Measurements from ENCODE around the gene C2orf72.

Gene C2orf72

DNA sequence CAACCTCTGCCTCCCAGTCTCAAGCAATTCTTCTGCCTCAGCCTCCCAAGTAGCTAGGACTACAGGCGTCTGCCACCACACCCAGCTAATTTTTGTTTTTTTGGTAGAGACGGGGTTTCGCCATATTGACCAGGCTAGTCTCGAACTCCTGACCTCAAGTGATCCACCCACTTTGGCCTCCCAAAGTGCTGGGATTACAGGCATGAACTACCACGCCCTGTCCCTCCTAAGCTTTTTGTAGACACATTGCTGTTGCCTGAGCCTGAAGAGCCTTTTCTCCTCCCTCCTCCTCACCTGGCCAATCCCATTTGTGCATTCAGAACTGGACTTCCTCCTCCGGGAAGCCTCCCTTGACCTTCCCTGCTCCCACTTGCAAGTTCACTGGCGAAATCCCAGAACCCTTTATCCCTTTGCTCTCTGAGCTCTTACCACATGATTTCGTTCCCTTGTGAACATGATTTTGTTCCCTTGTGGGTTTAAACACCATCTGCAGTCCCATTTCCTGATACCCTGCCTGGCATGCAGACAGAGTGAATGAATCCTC is 2.6 kb downstream of the C2orf72 start:
- no peak overlapping the region for H3K27ac ChIP-seq
- no peak for DNase-seq (ENCODE audit: low read depth, low spot score)

DNA sequence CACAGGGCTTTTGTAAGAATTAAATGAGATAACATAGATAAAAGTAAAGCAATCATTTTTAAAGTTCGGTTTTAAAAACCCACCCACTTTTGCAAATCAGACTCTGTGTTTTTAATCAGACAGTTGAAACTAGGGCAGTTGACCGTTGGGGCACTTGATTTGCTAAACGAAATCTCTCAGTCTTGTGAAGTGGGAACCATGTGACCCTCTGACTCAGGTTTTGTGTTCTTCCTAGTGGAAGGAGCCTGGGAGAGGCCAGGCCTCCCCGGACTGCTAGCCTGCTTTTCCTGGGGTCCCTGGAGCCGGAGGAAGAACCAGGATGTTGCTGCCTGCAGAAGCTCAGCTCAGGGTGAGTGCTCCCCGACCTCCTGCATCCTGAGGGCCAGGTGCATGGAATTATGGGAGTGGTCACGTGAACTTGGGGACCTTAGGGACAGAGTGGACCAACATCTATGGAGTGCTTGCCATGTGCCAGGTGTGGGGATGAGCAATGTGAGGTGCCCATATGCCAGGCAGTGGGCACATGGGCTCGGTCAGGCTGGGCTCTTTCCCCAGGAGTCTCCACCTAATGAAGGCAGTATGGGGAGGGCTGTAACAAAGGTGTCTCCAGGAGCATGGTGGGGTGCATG is 3.9 kb downstream of the C2orf72 start:
- DNase-seq (ENCODE audit: low read depth, low spot score) = no peak

DNA sequence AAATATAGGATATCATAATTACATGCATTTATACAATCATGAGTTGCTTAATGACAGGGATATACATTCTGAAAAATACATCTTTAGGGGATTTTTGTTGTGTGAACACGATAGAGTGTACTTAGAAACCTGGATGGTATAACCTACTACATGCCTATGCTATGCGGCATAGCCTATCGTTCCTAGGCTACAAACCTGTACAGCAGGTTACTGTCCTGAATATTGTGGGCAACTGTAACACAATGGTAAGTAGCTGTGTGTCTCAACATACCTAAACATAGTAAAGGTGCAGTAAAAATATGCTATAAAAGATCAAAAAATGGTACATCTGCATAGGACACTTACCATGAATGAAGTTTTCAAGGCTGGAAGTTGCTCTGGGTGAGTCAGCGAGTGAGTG is 6.5 kb downstream of the C2orf72 start:
- no peak for DNase-seq (ENCODE audit: low read depth, low spot score)
- H3K27ac ChIP-seq = no peak overlapping the region

More for the DNA sequence above, 3.9 kb downstream of the C2orf72 start:
- H3K27ac ChIP-seq = no peak overlapping the region

DNA sequence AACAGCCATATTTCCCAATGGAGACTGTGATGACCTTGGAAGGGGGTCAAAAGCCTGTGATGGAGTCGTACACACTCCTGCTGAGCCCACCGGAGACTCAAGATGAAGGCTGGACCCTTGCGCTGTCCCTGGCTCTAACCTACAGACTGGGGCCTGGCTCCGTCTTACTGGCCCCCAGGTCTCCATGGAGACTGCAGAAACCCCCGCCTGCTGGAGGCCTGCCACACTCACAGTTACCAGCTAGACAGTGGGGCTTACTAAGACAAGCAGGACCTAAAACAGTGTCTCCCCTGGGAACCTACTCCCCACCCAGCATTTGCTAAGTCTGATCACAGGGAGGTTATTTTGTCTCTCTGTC is 9.6 kb downstream of the C2orf72 start:
- no peak for DNase-seq (ENCODE audit: low read depth, low spot score)
- no peak overlapping the region for H3K27ac ChIP-seq

DNA sequence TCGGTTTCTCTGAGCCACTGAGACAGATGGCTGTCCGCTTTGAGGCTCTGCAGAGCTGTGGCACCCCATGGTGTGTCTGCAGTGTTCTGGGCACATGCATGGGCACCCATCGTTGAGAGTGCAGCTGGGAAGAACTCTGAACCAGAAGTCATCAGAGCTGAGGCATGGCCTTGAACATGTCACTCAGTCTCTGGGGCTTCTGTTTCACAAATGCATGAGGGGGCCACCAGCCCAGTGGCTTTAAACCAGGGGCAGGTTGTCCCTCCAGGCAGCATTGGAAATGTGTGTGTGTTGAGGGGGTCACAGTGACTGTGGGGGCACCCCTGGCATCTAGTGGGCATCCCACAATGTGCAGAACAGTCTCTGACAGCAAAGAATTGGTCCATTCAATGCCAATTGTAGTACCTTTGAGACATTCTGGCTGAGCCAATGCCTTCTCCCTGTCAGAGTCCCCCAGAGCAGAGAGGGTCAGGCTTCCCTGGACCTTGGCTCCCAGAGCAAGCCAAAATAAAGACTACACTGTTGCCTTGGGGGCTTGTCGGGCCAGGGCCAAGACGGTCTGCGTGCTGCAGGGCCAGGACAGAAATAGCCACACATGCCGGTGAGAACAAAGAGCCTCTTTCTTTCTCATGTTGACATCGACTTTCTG is 10.1 kb downstream of the C2orf72 start:
- H3K27ac ChIP-seq = no peak overlapping the region
- no peak for DNase-seq (ENCODE audit: low read depth, low spot score)

GRCh38 chr2:231047923-231048915 is 10.9 kb downstream of the C2orf72 start:
- no peak for DNase-seq (ENCODE audit: low read depth, low spot score)
- no peak overlapping the region for H3K27ac ChIP-seq

DNA sequence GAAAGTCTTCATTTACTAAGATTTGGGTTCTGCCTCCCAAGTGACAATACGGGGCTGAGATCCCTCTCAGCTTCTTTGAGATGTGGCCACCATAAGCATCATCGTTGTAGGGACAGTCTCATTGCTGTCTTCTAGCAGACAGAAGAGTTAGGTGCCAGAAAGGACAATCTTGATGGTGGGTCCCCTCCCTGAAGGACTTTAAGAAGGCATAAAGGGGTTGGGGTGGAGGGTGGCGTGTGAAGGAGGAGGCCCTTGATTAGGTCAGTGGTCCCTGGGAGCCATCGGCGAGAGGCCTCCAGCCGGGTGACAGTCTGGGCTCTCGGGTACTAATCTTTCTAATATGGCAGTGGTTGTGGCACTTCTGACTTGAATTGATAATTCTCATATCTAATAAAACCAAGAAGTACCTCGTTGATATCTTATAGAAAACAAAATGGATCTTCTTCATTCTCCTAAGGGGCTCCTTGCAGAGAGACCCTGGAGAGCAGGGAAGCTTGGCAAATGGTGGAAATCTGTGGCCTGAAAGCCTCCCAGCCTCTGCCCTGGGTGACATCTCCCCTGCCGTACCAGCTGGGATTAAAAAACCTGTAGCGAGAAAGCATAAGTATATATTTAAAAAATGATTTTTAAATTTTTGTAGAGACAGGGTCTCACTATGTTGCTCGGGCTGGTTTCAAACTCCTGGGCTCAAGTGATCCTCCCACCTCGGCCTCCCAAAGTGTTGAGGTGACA is 12.1 kb downstream of the C2orf72 start:
- no peak overlapping the region for H3K27ac ChIP-seq
- no peak for DNase-seq (ENCODE audit: low read depth, low spot score)

DNA sequence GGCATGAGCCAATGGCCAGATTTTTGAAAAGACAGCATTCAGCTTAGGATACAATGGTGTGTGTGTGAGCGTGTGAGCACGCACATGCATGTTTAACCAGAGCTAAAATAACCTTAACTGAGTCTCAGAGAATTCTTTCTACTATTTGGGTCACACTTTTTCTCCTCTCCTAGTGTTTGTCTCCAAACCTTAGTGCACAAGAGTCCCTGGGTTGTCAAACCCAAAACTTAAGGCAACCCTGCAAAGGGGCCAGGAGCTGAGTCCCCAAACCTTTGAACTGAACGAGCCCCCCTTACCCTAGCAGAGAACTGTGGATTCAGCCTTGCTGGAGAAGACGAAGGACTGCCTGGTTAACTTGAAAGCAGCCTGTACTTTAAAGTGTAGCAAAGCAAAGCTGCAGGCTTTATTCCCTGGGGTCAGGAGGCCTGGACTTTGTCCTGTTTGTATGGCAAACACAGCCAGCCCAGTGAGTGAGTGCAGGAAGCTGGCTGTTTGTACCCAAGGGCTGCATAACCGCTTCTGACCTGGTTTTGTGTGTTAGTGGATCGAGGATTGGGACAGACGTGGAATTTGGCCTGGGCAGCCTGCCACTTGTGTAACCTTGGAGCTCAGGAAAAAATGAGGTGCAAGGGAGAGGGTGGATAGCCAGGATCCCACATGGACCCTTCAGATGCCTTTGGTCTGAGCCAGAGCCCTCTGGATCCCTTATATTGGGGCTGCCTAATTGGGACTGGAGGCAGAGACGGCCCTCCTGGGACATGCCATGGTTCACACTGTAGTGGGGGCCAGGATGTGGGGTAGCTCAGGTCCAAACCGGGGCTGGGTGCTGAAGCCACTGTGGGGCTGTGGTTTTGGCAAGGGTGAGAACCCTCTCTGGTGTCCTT is 12.9 kb downstream of the C2orf72 start:
- DNase-seq (ENCODE audit: low read depth, low spot score) = no peak
- H3K27ac ChIP-seq = no peak overlapping the region

DNA sequence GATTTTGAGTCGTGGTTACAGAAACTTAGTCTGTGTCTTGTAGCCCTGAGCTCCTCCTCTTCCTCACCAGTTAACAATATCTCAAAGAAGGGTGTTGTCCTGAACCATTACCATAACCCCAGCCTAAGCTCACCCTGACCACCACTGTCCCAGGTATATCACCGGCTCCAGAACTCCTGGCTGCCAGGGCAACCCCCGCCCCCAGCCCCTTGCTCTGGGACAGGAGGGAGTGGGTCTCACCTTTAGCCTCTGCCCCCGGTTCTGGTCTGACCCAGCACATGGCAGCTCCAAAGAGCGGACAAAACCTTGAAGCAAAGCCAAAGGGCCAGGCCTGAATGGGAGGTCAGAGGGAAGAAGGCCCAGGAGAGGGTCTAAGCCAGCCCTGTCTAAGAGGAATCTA is 13.8 kb downstream of the C2orf72 start:
- no peak overlapping the region for H3K27ac ChIP-seq
- no peak for DNase-seq (ENCODE audit: low read depth, low spot score)

- no peak overlapping the region for H3K27ac ChIP-seq
- DNase-seq (ENCODE audit: low read depth, low spot score) = no peak
Observed at GRCh38 chr2:231052494-231053451, 15.4 kb downstream of the C2orf72 start.

DNA sequence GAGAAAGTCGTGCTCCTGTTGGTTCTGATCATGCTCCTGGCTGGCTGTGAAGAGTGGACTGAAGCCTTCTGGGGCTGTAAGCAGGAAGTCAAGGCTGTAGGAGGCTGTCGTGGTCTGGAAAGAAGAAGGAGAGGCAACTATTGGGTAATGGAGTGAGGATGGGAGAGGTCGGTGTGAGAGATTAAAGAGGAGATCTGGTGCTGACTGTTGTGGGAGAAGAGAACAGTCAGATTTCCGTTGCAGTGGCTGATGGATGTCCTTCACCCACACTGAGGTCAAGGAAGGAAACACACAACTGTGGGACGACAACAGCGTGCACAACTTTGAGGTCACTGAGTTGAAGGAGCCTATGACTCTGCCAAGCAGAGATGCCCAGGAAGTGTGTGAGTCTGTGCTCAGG is 16.5 kb downstream of the C2orf72 start:
- no peak for DNase-seq (ENCODE audit: low read depth, low spot score)
- no peak overlapping the region for H3K27ac ChIP-seq

GRCh38 chr2:231056453-231057416 is 19.4 kb downstream of the C2orf72 start, which contains the start of gene PSMD1:
PSMD1 (plus strand) TSS chr2:231056867; CDS start chr2:231057026, 159 bp downstream.
- H3K27ac ChIP-seq = peak within 1 kb of the TSS; percentile 83
- DNase-seq (ENCODE audit: low read depth, low spot score) = peak; percentile 69

DNA sequence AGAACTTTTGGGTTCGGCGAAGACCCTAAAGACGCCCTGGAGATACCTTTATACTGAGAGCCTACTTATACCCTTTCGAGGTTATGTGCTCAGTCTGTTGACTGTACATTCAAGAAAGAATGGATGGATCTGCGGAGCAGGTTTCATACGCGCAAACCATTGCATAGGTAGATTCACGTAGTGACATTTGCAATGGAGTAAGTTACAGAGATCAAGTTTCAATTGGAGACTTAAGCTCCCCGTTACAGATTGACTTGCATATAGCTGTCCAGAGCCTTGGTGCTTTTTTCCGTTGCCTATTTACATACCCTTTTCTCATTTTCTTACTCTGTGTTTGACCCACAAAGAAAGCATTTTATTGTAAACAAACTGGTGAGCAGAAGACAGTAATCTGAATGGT is 20.3 kb downstream of the C2orf72 start:
- DNase-seq (ENCODE audit: low read depth, low spot score) = no peak
- H3K27ac ChIP-seq = peak overlapping the region; percentile 83

GRCh38 chr2:231058761-231059550 is 21.6 kb downstream of the C2orf72 start:
- DNase-seq (ENCODE audit: low read depth, low spot score) = no peak
- H3K27ac ChIP-seq = no peak overlapping the region

GRCh38 chr2:231059756-231060155 is 22.4 kb downstream of the C2orf72 start:
- no peak overlapping the region for H3K27ac ChIP-seq
- DNase-seq (ENCODE audit: low read depth, low spot score) = no peak

DNA sequence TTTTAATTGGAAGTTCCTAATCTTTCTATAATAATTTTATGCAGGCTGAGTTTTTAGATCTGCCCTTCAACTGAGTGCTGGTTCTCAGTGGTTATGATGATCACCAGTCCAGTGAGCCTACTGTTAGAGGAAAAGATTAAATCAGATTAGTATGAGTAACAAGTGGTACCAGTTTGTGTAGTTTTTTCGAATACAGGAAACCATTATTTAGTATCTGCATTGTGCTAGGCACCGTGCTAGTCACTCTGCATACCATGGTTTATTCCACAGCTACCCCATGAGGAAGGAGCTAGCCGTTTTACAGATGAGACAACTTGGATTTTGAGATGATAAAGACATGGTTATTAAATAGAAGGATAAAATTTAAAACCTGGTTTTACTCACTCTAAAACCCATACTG is 25.5 kb downstream of the C2orf72 start:
- H3K27ac ChIP-seq = no peak overlapping the region

More for the DNA sequence above, 25.5 kb downstream of the C2orf72 start:
- no peak for DNase-seq (ENCODE audit: low read depth, low spot score)
